ENCODE results near the gene SMYD3.

DNA sequence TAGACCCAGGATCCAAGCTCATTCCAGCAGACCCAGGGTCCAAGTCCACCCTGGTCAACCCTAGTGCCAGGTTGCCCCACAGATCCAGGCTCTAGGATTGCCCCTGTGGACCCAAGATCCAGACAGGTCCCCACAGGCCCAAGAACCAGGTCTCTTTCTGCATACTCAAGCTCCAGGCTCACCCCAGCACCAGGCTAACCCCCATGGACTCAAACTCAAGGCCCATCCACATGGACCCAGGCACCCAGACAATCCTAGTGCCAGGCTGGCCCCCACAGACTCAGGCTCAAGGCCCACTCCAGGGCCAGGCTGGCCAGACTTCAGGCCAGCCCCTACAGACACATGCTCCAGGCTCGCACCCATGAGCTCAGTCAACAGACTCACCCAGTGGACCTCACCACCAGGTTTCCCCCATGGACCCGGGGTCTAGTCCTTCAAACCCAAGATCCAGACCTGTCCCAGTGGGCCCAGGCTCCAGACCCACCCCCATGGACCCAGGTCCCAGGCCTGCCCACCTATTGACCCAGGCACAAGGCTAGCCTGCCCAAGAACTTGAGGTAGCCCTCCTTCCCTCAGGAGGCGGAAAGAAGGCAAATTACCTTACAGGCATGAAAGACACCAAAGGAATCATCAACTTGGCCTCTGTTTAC, 124.4 kb downstream of the SMYD3 start:
- TF ChIP-seq POLR2A (IDR thresholded peaks at IDR 0.05), result no peak
- TF ChIP-seq CTCF (IDR thresholded peaks at IDR 0.05), result no peak
